PC-3 (cell line): Measurements from ENCODE around the gene MMP24OS. TPM values are rescaled to one million over a fixed set of nuclear protein-coding genes. Genes with fewer than 3 reads are reported as not detected.

ENCODE experiments used
- ATAC-seq: fragments of 200-7000 bp; cut with Tn5 transposase; 2 replicates; pipeline ENCODE4 v1.9.1; 2020; ENCODE audit warnings: mild to moderate bottlenecking, moderate library complexity
- BruUV-seq: library from RNA; stranded (reverse); fragments of 400-500 nt; replicated peaks from 2 replicates; lab custom pipeline; 2021; lab: Mats Ljungman, UMichigan
- CTCF ChIA-PET: fragments of 300-600 bp; sonication (Branson Sonifier 250); formaldehyde crosslinking; loops from one replicate; lab custom pipeline; 2022; ENCODE audit warnings: antibody characterized with exemption; lab: Charles Lee
- POLR2A ChIA-PET: fragments of 300-600 bp; sonication (Branson Sonifier 250); formaldehyde crosslinking; loops from one replicate; lab custom pipeline; 2022; ENCODE audit warnings: antibody characterized with exemption; ENCODE audit not compliant: unreplicated experiment; lab: Charles Lee
- DNase-seq: peaks from one replicate; pipeline ENCODE4 v3.0.0-alpha.2; 2015
- H2AFZ ChIP-seq: fragments of 300-600 bp; sonication (generic); 2 replicates; pipeline ENCODE4 v1.6.0; 2016; ENCODE audit warnings: antibody characterized with exemption, low read length
- H3F3A ChIP-seq: fragments of 300-600 bp; sonication (generic); one replicate; pipeline ENCODE4 v1.6.0; 2017; ENCODE audit warnings: antibody characterized with exemption, low read length, control low read depth, mild to moderate bottlenecking; ENCODE audit not compliant: unreplicated experiment
- H3K27ac ChIP-seq: fragments of 300-600 bp; sonication (generic); 2 replicates; pipeline ENCODE4 v1.5.1; 2016; ENCODE audit warnings: mild to moderate bottlenecking, low read length
- H3K27me3 ChIP-seq: fragments of 300-600 bp; sonication (generic); 2 replicates; pipeline ENCODE4 v1.6.1; 2016; ENCODE audit warnings: low read length, mixed read lengths
- H3K36me3 ChIP-seq: fragments of 300-600 bp; sonication (generic); 2 replicates; pipeline ENCODE4 v1.6.1; 2016; ENCODE audit warnings: low read depth, mixed run types, low read length, mixed read lengths
- H3K4me1 ChIP-seq: fragments of 300-600 bp; sonication (generic); 2 replicates; pipeline ENCODE4 v1.5.1; 2016; ENCODE audit warnings: low read length; ENCODE audit not compliant: insufficient read depth
- H3K4me2 ChIP-seq: fragments of 300-600 bp; sonication (generic); 2 replicates; pipeline ENCODE4 v1.6.0; 2016; ENCODE audit warnings: low read length
- H3K4me3 ChIP-seq: fragments of 300-600 bp; sonication (generic); 2 replicates; pipeline ENCODE4 v1.5.1; 2016; ENCODE audit warnings: mild to moderate bottlenecking, low read length, mixed read lengths
- H3K79me2 ChIP-seq: fragments of 300-600 bp; sonication (generic); 2 replicates; pipeline ENCODE4 v1.6.1; 2017; ENCODE audit warnings: low read length, mixed read lengths
- H3K9ac ChIP-seq: fragments of 300-600 bp; sonication (generic); 2 replicates; pipeline ENCODE4 v1.6.0; 2016; ENCODE audit warnings: mild to moderate bottlenecking, low read length
- H3K9me2 ChIP-seq: fragments of 300-600 bp; sonication (generic); replicated peaks from 2 replicates; pipeline ENCODE4 v1.6.1; 2016; ENCODE audit warnings: mixed run types, low read length, mixed read lengths
- H3K9me3 ChIP-seq: fragments of 300-600 bp; sonication (generic); 2 replicates; pipeline ENCODE4 v1.6.1; 2016; ENCODE audit warnings: low read length, mixed read lengths
- H4K20me1 ChIP-seq: fragments of 300-600 bp; sonication (generic); 2 replicates; pipeline ENCODE4 v1.6.1; 2016; ENCODE audit warnings: low read length, mixed read lengths
- EZH2 ChIP-seq: fragments of 300-600 bp; sonication (generic); IDR thresholded peaks from one replicate; pipeline ENCODE4 v1.6.1; 2017; ENCODE audit warnings: antibody characterized with exemption, mild to moderate bottlenecking, low read length; ENCODE audit not compliant: unreplicated experiment
- EZH2phosphoT487 ChIP-seq: fragments of 300-600 bp; sonication (generic); IDR thresholded peaks from 2 replicates; pipeline ENCODE4 v1.6.1; 2018; ENCODE audit warnings: mild to moderate bottlenecking, antibody characterized with exemption, low read length, borderline replicate concordance
- intact Hi-C: fragments of 100-400 bp; cut with micrococcal nuclease; formaldehyde crosslinking; loops from 2 replicates; pipeline ENCODE4 v1.9.0; 2023
- total RNA-seq: library from RNA; depleted of rRNA; stranded (reverse); fragments of >200 nt; gene quantifications from 2 replicates; pipeline ENCODE4 v1.2.3, GENCODE V29; 2014
- TF ChIP-seq, protein P1 (sequence below): fragments of 300-600 bp; sonication (generic); conservative IDR thresholded peaks from 2 replicates; pipeline ENCODE4 v1.5.1; 2017; ENCODE audit warnings: antibody characterized with exemption, low read depth, mild to moderate bottlenecking, low read length

Gene MMP24OS
- total RNA-seq, 1 experiment from 2014 or later = 19.5 TPM

DNA sequence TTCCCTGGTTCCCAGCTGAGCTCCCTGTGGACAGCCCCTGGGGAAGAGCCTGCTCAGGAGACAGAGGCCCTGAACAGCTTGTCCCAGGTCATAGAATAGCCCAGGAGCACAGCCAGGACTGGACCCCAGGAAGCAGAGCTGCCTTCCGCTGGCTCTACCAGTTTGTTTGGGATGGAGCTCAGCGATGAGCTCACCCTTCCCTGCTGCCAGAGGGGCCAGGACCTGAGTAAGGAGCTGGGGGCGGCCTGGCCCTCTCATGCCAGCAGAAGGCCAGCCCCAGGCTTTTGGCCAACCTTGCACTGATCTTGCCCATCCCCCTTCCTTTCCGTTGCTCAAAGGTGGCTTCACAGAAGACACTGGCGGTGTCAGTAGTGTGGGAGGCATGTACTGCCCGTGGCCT lies 17.5 kb downstream of the MMP24OS start:
- H3K27ac ChIP-seq = no peak overlapping the region
- no peaks in the 10 kb centered on the region for H3K79me2 ChIP-seq
- H3K4me1 ChIP-seq = peaks cover 19% of the 10 kb centered on the region
- BruUV-seq = no TSS peak
- no peaks in the 10 kb centered on the region for H3K36me3 ChIP-seq
- TF ChIP-seq EZH2phosphoT487 = no peak
- TF ChIP-seq EZH2 = no peak
- TF ChIP-seq, protein P1, sequence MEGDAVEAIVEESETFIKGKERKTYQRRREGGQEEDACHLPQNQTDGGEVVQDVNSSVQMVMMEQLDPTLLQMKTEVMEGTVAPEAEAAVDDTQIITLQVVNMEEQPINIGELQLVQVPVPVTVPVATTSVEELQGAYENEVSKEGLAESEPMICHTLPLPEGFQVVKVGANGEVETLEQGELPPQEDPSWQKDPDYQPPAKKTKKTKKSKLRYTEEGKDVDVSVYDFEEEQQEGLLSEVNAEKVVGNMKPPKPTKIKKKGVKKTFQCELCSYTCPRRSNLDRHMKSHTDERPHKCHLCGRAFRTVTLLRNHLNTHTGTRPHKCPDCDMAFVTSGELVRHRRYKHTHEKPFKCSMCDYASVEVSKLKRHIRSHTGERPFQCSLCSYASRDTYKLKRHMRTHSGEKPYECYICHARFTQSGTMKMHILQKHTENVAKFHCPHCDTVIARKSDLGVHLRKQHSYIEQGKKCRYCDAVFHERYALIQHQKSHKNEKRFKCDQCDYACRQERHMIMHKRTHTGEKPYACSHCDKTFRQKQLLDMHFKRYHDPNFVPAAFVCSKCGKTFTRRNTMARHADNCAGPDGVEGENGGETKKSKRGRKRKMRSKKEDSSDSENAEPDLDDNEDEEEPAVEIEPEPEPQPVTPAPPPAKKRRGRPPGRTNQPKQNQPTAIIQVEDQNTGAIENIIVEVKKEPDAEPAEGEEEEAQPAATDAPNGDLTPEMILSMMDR = no peak
- no peaks in the 10 kb centered on the region for H3K27me3 ChIP-seq
- H2AFZ ChIP-seq = no peak overlapping the region
- H3F3A ChIP-seq = no peaks in the 10 kb centered on the region
- H4K20me1 ChIP-seq = no peaks in the 10 kb centered on the region
- no peak overlapping the region for H3K4me3 ChIP-seq
- ChIA-PET CTCF (no interaction called here), POLR2A (no interaction called here)
- no peak for DNase-seq
- intact Hi-C loops = loop anchor here (10.0 kb wide), 1 partner anchor 426 kb away; no protein-coding TSS in a partner anchor
- no peaks in the 10 kb centered on the region for H3K9me3 ChIP-seq
- no peak for ATAC-seq
- H3K4me2 ChIP-seq = no peak overlapping the region
- no peaks in the 10 kb centered on the region for H3K9me2 ChIP-seq
- no peak overlapping the region for H3K9ac ChIP-seq

DNA sequence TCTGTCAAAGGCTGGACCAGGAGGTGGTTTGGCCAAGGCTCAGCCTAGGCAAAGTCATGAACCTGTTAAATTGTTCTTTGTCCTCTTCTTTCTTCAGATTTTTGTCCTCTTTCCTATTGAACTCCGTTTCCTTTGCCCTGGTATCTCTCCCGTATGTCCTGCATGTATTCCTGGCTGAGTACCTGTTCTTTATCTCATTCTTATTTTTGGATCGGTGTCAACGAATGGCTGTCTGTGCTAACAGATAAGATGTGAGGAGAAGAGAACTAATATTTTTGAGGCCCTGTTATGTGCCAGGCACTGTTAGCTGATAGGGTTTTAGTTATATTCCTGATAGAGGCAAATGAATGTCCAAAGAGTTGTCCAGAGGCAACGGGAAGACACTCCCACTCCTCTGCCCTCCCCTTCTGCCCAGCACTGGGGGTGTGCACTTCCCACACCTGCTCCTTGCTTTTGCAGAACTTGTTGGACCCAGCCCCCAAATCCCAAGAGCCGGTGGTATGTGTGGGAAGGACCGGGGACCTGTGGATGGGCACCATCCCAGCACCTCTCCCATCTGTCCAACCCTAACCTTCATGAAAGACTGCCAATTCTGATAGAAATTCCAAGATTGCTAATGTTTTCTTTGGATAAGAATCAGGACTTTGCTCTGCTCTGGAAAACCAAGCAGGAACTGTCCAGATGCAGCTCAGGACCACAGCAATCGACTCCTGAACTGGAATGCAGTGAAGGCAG lies 20.6 kb downstream of the MMP24OS start:
- H4K20me1 ChIP-seq = no peaks in the 10 kb centered on the region

More for the DNA sequence above, 20.6 kb downstream of the MMP24OS start:
- CTCF ChIA-PET = no interaction called here
- TF ChIP-seq EZH2 (no peak), EZH2phosphoT487 (no peak)
- TF ChIP-seq, protein P1 = no peak
- H3K36me3 ChIP-seq = no peaks in the 10 kb centered on the region
- H3K79me2 ChIP-seq = no peaks in the 10 kb centered on the region
- ATAC-seq (peak; percentile 60), DNase-seq (peak; percentile 8)
- no peak overlapping the region for H2AFZ ChIP-seq
- POLR2A ChIA-PET = no interaction called here
- H3K9ac ChIP-seq = no peak overlapping the region
- intact Hi-C loops = no loop called here
- no peak overlapping the region for H3K4me2 ChIP-seq
- H3K4me1 ChIP-seq = no peaks in the 10 kb centered on the region
- H3K4me3 ChIP-seq = no peak overlapping the region
- H3K27me3 ChIP-seq = no peaks in the 10 kb centered on the region
- no TSS peak for BruUV-seq
- H3K27ac ChIP-seq = no peak overlapping the region
- no peaks in the 10 kb centered on the region for H3K9me3 ChIP-seq
- no peaks in the 10 kb centered on the region for H3K9me2 ChIP-seq
- H3F3A ChIP-seq = no peaks in the 10 kb centered on the region
